ENCODE measurements around the gene KCNT2. TPM values are rescaled to one million over a fixed set of nuclear protein-coding genes. Genes with fewer than 3 reads are reported as not detected.

The KCNT2 gene
- total RNA-seq, 2 experiments from 2014 or later, result not detected

- CTCF ChIA-PET (ENCODE audit: unreplicated experiment), result no interaction called here
- intact Hi-C loops (cut with micrococcal nuclease; ENCODE audit: unreplicated experiment), result no loop called here
- POLR2A ChIA-PET, result interaction anchor here (0.7 to 1.0 kb wide), 3 partner anchors 9 to 31 kb away, joined by 3 read pairs; no protein-coding TSS in a partner anchor
Measured at GRCh38 chr1:196302981-196303380, 305.3 kb downstream of the KCNT2 start.

GRCh38 chr1:196302420-196302819 lies 305.8 kb downstream of the KCNT2 start:
- intact Hi-C loops (cut with micrococcal nuclease; ENCODE audit: unreplicated experiment), result no loop called here
- no peak overlapping the region for H2AFZ ChIP-seq (ENCODE audit: low read length)
- no peak overlapping the region for H3K4me3 ChIP-seq (ENCODE audit: low read depth, low read length, poor library complexity, severe bottlenecking)
- no peak for TF ChIP-seq EZH2phosphoT487 (IDR thresholded peaks at IDR 0.05; ENCODE audit: borderline replicate concordance, low read depth, low read length)
- TF ChIP-seq, protein P1, sequence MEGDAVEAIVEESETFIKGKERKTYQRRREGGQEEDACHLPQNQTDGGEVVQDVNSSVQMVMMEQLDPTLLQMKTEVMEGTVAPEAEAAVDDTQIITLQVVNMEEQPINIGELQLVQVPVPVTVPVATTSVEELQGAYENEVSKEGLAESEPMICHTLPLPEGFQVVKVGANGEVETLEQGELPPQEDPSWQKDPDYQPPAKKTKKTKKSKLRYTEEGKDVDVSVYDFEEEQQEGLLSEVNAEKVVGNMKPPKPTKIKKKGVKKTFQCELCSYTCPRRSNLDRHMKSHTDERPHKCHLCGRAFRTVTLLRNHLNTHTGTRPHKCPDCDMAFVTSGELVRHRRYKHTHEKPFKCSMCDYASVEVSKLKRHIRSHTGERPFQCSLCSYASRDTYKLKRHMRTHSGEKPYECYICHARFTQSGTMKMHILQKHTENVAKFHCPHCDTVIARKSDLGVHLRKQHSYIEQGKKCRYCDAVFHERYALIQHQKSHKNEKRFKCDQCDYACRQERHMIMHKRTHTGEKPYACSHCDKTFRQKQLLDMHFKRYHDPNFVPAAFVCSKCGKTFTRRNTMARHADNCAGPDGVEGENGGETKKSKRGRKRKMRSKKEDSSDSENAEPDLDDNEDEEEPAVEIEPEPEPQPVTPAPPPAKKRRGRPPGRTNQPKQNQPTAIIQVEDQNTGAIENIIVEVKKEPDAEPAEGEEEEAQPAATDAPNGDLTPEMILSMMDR (conservative IDR thresholded peaks at IDR 0.05; ENCODE audit: low read length), result no peak
- no peaks in the 10 kb centered on the region for H3K9me2 ChIP-seq (ENCODE audit: insufficient read depth, low read length)
- no peaks in the 10 kb centered on the region for H4K20me1 ChIP-seq (ENCODE audit: insufficient read depth, low read length)
- H3K36me3 ChIP-seq (ENCODE audit: insufficient read depth, low read length), result no peaks in the 10 kb centered on the region
- POLR2A ChIA-PET, result no interaction called here
- no peaks in the 10 kb centered on the region for H3K4me1 ChIP-seq (ENCODE audit: insufficient read depth, low read length, poor library complexity, severe bottlenecking)
- DNase-seq (ENCODE audit: low spot score), result no peak
- no peak overlapping the region for H3K4me2 ChIP-seq (ENCODE audit: low read length)
- no peaks in the 10 kb centered on the region for H3K9me3 ChIP-seq (ENCODE audit: low read length)
- H3K79me2 ChIP-seq (ENCODE audit: insufficient read depth, low read depth, low read length), result no peaks in the 10 kb centered on the region
- BruUV-seq (replicated peaks), result no TSS peak
- no peak overlapping the region for H3K27ac ChIP-seq (ENCODE audit: low read depth, low read length, poor library complexity, severe bottlenecking)
- CTCF ChIA-PET (ENCODE audit: unreplicated experiment), result no interaction called here

More at GRCh38 chr1:196302981-196303380, 305.3 kb downstream of the KCNT2 start:
- Histone ChIP-seq H3K4me1 (ENCODE audit: insufficient read depth, low read length, poor library complexity, severe bottlenecking) (no peaks in the 10 kb centered on the region), H3K36me3 (ENCODE audit: insufficient read depth, low read length) (no peaks in the 10 kb centered on the region), H3K9me3 (ENCODE audit: low read length) (no peaks in the 10 kb centered on the region), H3K9me2 (ENCODE audit: insufficient read depth, low read length) (no peaks in the 10 kb centered on the region), H4K20me1 (ENCODE audit: insufficient read depth, low read length) (no peaks in the 10 kb centered on the region), H3K79me2 (ENCODE audit: insufficient read depth, low read depth, low read length) (no peaks in the 10 kb centered on the region), H3K4me3 (ENCODE audit: low read depth, low read length, poor library complexity, severe bottlenecking) (no peak overlapping the region), H3K27ac (ENCODE audit: low read depth, low read length, poor library complexity, severe bottlenecking) (no peak overlapping the region), H2AFZ (ENCODE audit: low read length) (no peak overlapping the region), H3K4me2 (ENCODE audit: low read length) (no peak overlapping the region)
- DNase-seq (ENCODE audit: low spot score), result no peak
- no peak for TF ChIP-seq EZH2phosphoT487 (IDR thresholded peaks at IDR 0.05; ENCODE audit: borderline replicate concordance, low read depth, low read length)
- TF ChIP-seq, protein P1 (conservative IDR thresholded peaks at IDR 0.05; ENCODE audit: low read length), result no peak
- no TSS peak for BruUV-seq (replicated peaks)

DNA sequence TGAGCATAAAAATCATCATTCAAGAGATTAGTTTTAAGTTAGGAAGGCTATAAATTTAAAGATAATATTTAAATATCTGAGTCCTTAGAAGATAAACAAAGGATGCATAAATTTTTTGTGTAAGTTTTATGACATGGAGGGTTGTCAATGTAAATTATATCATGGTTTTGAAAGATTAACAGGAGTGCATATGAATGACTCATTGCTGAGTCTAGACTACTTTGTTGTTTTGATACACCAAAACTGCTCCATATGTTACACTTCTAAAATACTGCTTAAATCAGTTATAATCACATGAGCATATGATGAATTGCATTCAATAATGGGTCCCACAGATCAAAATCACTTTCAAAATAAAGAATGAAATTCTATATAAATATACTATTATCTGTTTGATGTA lies 312.5 kb downstream of the KCNT2 start:
- no peak overlapping the region for H3K4me2 ChIP-seq (ENCODE audit: low read length)
- DNase-seq (ENCODE audit: low spot score), result no peak
- no peak overlapping the region for H2AFZ ChIP-seq (ENCODE audit: low read length)
- CTCF ChIA-PET (ENCODE audit: unreplicated experiment), result no interaction called here
- H3K4me3 ChIP-seq (ENCODE audit: low read depth, low read length, poor library complexity, severe bottlenecking), result no peak overlapping the region
- H3K4me1 ChIP-seq (ENCODE audit: insufficient read depth, low read length, poor library complexity, severe bottlenecking), result no peaks in the 10 kb centered on the region
- no peaks in the 10 kb centered on the region for H3K36me3 ChIP-seq (ENCODE audit: insufficient read depth, low read length)
- POLR2A ChIA-PET, result no interaction called here
- intact Hi-C loops (cut with micrococcal nuclease; ENCODE audit: unreplicated experiment), result no loop called here
- no peak overlapping the region for H3K27ac ChIP-seq (ENCODE audit: low read depth, low read length, poor library complexity, severe bottlenecking)
- H3K79me2 ChIP-seq (ENCODE audit: insufficient read depth, low read depth, low read length), result no peaks in the 10 kb centered on the region
- H3K9me2 ChIP-seq (ENCODE audit: insufficient read depth, low read length), result no peaks in the 10 kb centered on the region
- no peaks in the 10 kb centered on the region for H4K20me1 ChIP-seq (ENCODE audit: insufficient read depth, low read length)
- BruUV-seq (replicated peaks), result no TSS peak
- H3K9me3 ChIP-seq (ENCODE audit: low read length), result no peaks in the 10 kb centered on the region
- TF ChIP-seq EZH2phosphoT487 (IDR thresholded peaks at IDR 0.05; ENCODE audit: borderline replicate concordance, low read depth, low read length), result no peak
- TF ChIP-seq, protein P1 (conservative IDR thresholded peaks at IDR 0.05; ENCODE audit: low read length), result no peak
